ENCODE data around the gene SSTR3.

Gene SSTR3

GRCh38 chr22:37193629-37194191, 18.6 kb downstream of the SSTR3 start:
- DNase-seq = peak; percentile 69

- no peak for DNase-seq
These were observed 19.5 kb downstream of the SSTR3 start for GRCh38 chr22:37192741-37193140.

- DNase-seq = no peak
These were observed 20.1 kb downstream of the SSTR3 start for GRCh38 chr22:37192204-37192603.

- DNase-seq = no peak
These were observed 22.0 kb downstream of the SSTR3 start for GRCh38 chr22:37190262-37190780.

- no peak for DNase-seq
These were observed 23.3 kb downstream of the SSTR3 start for GRCh38 chr22:37188901-37189466.

- DNase-seq = no peak
These were observed 24.2 kb downstream of the SSTR3 start, which contains the start of gene C1QTNF6 for GRCh38 chr22:37187891-37188761. Gene C1QTNF6, minus strand, starts transcription at chr22:37188247. Its CDS starts 34 bp downstream, at chr22:37188213.

- no peak for DNase-seq
These were observed 24.8 kb downstream of the SSTR3 start for GRCh38 chr22:37187552-37187890.

- DNase-seq = no peak
These were observed 25.2 kb downstream of the SSTR3 start for GRCh38 chr22:37186997-37187522.

GRCh38 chr22:37186228-37186996, 25.9 kb downstream of the SSTR3 start:
- peak; percentile 45 for DNase-seq

- DNase-seq = no peak
These were observed 26.5 kb downstream of the SSTR3 start for GRCh38 chr22:37185646-37186227.

- no peak for DNase-seq
These were observed 27.3 kb downstream of the SSTR3 start for GRCh38 chr22:37184816-37185541.

- DNase-seq = no peak
These were observed 27.9 kb downstream of the SSTR3 start for GRCh38 chr22:37184380-37184755.

GRCh38 chr22:37183432-37184379, 28.6 kb downstream of the SSTR3 start:
- DNase-seq = no peak

- no peak for DNase-seq
These were observed 29.4 kb downstream of the SSTR3 start for GRCh38 chr22:37182949-37183245.

- no peak for DNase-seq
These were observed 30.0 kb downstream of the SSTR3 start for GRCh38 chr22:37182101-37182948.

GRCh38 chr22:37181681-37182080, 30.6 kb downstream of the SSTR3 start:
- no peak for DNase-seq

- no peak for DNase-seq
These were observed 31.6 kb downstream of the SSTR3 start for GRCh38 chr22:37180531-37181231.

- no peak for DNase-seq
These were observed 32.5 kb downstream of the SSTR3 start for GRCh38 chr22:37179622-37180420.
